Type B pancreatic cell (in vitro differentiated cells): ENCODE results near the gene NDUFS1. TPM values are rescaled to one million over a fixed set of nuclear protein-coding genes. Genes with fewer than 3 reads are reported as not detected.
"Not testable (repeated sequence)": the region's sequence is repeated elsewhere in the genome, so short reads cannot be mapped to it uniquely, and the experiment has no call there.

Experiments used
- DNase-seq: peaks from one replicate; pipeline ENCODE4 v3.0.0; 2021; ENCODE audit warnings: mixed read lengths; ENCODE audit not compliant: unreplicated experiment; ENCODE audit errors: extremely low spot score
- H3K27ac Mint-ChIP-seq: 2 replicates; pipeline ENCODE4 v1.8.0; 2021; ENCODE audit warnings: mild to moderate bottlenecking, mixed read lengths
- H3K27me3 Mint-ChIP-seq: 2 replicates; pipeline ENCODE4 v1.8.0; 2021; ENCODE audit warnings: mixed read lengths
- H3K36me3 Mint-ChIP-seq: 2 replicates; pipeline ENCODE4 v1.8.0; 2021; ENCODE audit warnings: mixed read lengths
- H3K4me1 Mint-ChIP-seq: one replicate; pipeline ENCODE4 v1.8.0; 2021; ENCODE audit warnings: mixed read lengths; ENCODE audit not compliant: unreplicated experiment
- H3K4me3 Mint-ChIP-seq: 2 replicates; pipeline ENCODE4 v1.8.0; 2021; ENCODE audit warnings: mild to moderate bottlenecking, mixed read lengths
- H3K9me3 Mint-ChIP-seq: 2 replicates; pipeline ENCODE4 v1.8.0; 2021; ENCODE audit warnings: mixed read lengths
- CTCF ChIP-seq: fragments of 200-600 bp; sonication (generic); conservative IDR thresholded peaks from 2 replicates; pipeline ENCODE4 v1.5.0; 2021; ENCODE audit warnings: antibody characterized with exemption, mild to moderate bottlenecking
- total RNA-seq: library from RNA; stranded (reverse); gene quantifications from 2 replicates; pipeline ENCODE4 v1.2.1, GENCODE V29; 2021; ENCODE audit warnings: low replicate concordance

NDUFS1 gene
- total RNA-seq, 1 donor from 2014 or later: 95.9 TPM

DNA sequence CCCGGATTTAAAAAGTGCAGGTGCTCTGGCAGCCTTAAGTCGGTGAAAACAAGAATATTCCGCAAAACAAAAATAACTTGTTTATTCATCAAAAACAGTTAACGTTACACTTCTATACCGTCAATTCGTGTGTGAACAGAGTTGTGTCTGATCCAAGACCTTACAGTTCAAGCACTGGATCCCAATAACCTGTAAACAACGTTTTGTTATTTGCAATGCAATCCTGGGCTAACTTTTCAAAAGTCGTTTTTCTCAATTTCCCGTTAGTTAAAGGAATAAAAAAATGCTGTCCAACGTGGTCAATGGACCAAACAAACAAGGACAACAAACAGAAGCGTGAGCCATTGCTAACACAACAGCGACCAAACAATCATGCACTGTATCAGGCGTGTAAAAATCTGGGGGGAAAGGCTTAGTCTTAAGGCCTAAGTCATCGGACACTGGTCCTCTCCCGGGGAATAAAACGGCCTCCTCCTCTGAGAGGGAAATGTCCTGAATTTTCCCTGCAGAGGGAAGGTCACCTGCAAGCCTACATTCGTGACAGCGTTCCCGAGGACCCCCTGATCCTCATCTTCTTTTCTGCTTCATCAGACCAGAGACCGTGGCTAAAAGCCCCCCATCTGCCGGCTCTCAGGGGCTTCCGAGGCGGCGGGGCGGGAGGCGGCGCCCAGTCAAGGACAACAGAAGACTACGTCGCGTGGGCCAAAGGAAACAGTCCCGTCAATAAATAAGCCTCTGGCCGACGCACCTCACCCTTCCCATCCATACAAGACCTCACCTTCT, 490 bp downstream of the NDUFS1 start:
- Mint-ChIP-seq H3K4me1 (peaks cover 27% of the 10 kb centered on the region), H3K27me3 (no peaks in the 10 kb centered on the region), H3K27ac (peak overlapping the region; percentile 98), H3K4me3 (peak overlapping the region; percentile 99), H3K9me3 (peaks cover 4% of the 10 kb centered on the region), H3K36me3 (peaks cover 41% of the 10 kb centered on the region)
- no peak for DNase-seq
- TF ChIP-seq CTCF: no peak

DNA sequence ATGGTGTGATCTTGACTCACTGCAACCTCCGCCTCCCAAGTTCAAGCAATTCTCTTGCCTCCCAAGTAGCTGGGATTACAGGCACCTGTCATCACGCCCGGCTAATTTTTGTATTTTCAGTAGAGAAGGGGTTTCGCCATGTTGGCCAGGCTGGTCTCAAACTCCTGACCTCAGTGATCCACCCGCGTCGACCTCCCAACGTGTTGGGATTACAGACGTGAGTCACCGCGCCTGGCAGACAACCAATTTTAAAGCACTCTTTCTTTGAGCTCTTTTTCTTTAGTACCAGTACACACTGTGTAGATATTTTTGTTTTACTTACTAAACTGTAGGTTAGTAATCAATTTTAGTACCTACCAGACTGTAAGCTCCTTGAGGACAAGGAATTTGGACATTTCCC, 2.2 kb downstream of the NDUFS1 start:
- not testable (repeated sequence) for H3K27me3 Mint-ChIP-seq, H3K27ac Mint-ChIP-seq, H3K9me3 Mint-ChIP-seq, DNase-seq
- H3K4me3 Mint-ChIP-seq: peak overlapping the region; percentile 99
- peaks cover 13% of the 10 kb centered on the region for H3K4me1 Mint-ChIP-seq
- peaks cover 26% of the 10 kb centered on the region for H3K36me3 Mint-ChIP-seq

GRCh38 chr2:206154197-206154596, 5.0 kb downstream of the NDUFS1 start:
- peak; percentile 27 for TF ChIP-seq CTCF
- Mint-ChIP-seq H3K27ac (no peak overlapping the region), H3K4me3 (no peak overlapping the region), H3K27me3 (no peaks in the 10 kb centered on the region), H3K36me3 (peaks cover 20% of the 10 kb centered on the region), H3K4me1 (peaks cover 5% of the 10 kb centered on the region), H3K9me3 (peaks cover 4% of the 10 kb centered on the region)
- DNase-seq: no peak

DNA sequence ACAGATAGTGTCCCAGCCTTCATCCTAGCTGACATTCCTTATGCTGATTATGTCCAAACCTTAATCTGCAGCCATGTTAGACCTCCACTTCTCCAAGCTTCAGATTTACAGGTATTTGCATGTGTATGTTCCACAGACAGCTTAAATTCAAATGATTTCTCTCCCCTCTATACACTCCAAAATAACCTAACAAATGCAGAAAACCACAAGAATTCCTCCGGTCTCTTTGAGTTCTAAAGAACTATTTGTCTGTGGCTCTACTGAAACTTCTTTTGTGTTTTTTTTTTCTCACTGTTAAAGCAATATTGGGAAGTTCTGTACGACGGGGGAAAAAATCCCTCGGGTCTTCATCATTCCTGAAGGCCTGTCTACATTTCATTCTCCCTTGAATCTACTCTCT, 8.6 kb downstream of the NDUFS1 start:
- H3K9me3 Mint-ChIP-seq: no peaks in the 10 kb centered on the region
- DNase-seq: no peak
- peaks cover 15% of the 10 kb centered on the region for H3K36me3 Mint-ChIP-seq
- H3K27ac Mint-ChIP-seq: no peak overlapping the region
- H3K4me1 Mint-ChIP-seq: no peaks in the 10 kb centered on the region
- H3K4me3 Mint-ChIP-seq: no peak overlapping the region
- no peak for TF ChIP-seq CTCF
- H3K27me3 Mint-ChIP-seq: no peaks in the 10 kb centered on the region

DNA sequence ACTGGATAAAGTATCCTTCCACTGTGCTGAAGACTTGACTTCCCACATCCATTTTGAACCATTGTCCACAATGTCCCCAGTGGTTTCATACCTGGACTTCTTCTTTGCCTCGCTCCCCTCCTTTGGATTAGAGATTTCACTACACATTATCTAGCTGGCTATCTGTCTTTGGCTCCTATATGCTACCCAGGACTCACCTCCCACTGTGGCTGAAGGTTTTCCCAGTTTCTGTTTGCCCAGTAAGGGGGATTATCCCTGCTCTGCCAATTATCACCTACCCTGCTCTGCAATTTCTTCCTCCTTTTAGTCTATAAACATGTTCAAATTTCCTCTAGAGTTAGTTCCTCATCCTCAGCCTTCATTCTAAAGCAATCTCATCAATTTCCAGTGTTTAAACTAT, 9.1 kb downstream of the NDUFS1 start:
- no peak for TF ChIP-seq CTCF
- no peak overlapping the region for H3K27ac Mint-ChIP-seq

GRCh38 chr2:206149330-206149729, 9.9 kb downstream of the NDUFS1 start:
- Mint-ChIP-seq H3K4me3 (no peak overlapping the region), H3K27ac (no peak overlapping the region), H3K4me1 (no peaks in the 10 kb centered on the region), H3K9me3 (no peaks in the 10 kb centered on the region), H3K27me3 (no peaks in the 10 kb centered on the region), H3K36me3 (peaks cover 18% of the 10 kb centered on the region)
- no peak for DNase-seq
- TF ChIP-seq CTCF: no peak

More for the DNA sequence above, 9.1 kb downstream of the NDUFS1 start:
- no peak for DNase-seq
- Mint-ChIP-seq H3K4me3 (no peak overlapping the region), H3K27me3 (no peaks in the 10 kb centered on the region), H3K9me3 (no peaks in the 10 kb centered on the region), H3K36me3 (peaks cover 15% of the 10 kb centered on the region), H3K4me1 (no peaks in the 10 kb centered on the region)
